Epithelial cell of proximal tubule (primary cell): Measurements from ENCODE around the gene NDUFA13. TPM values are rescaled to one million over a fixed set of nuclear protein-coding genes. Genes with fewer than 3 reads are reported as not detected.

ENCODE experiments used
- DNase-seq: peaks from one replicate; pipeline ENCODE4 v3.0.0-alpha.2; 2011; ENCODE audit warnings: low read depth
- H3K4me3 ChIP-seq: 2 replicates; pipeline ENCODE4 v1.5.1; 2011; ENCODE audit warnings: low read depth, mild to moderate bottlenecking, low read length
- CTCF ChIP-seq: conservative IDR thresholded peaks from 2 replicates; pipeline ENCODE4 v1.5.1; 2012; ENCODE audit warnings: low read depth, mild to moderate bottlenecking, low read length
- total RNA-seq: library from RNA; depleted of rRNA; stranded (reverse); fragments of >200 nt; gene quantifications from 2 replicates; pipeline ENCODE4 v1.2.3, GENCODE V29; 2015

Gene NDUFA13
- total RNA-seq, 1 donor from 2014 or later, result 166 TPM

GRCh38 chr19:19548915-19549759, 33.1 kb downstream of the NDUFA13 start:
- no peak for TF ChIP-seq CTCF
- no peak for DNase-seq
- H3K4me3 ChIP-seq, result no peak overlapping the region

GRCh38 chr19:19549804-19550464, 33.9 kb downstream of the NDUFA13 start:
- no peak for DNase-seq
- no peak overlapping the region for H3K4me3 ChIP-seq
- TF ChIP-seq CTCF, result no peak

- no peak for TF ChIP-seq CTCF
- H3K4me3 ChIP-seq, result no peak overlapping the region
- no peak for DNase-seq
Measured at GRCh38 chr19:19550485-19550929, 34.5 kb downstream of the NDUFA13 start.

GRCh38 chr19:19550972-19551852, 35.2 kb downstream of the NDUFA13 start:
- no peak overlapping the region for H3K4me3 ChIP-seq
- no peak for DNase-seq
- no peak for TF ChIP-seq CTCF

- no peak for DNase-seq
Measured at GRCh38 chr19:19551853-19552192, 35.8 kb downstream of the NDUFA13 start.

More at GRCh38 chr19:19551853-19552192, 35.8 kb downstream of the NDUFA13 start:
- no peak overlapping the region for H3K4me3 ChIP-seq
- no peak for TF ChIP-seq CTCF
